T follicular helper cell (primary cell): Measurements from ENCODE around the gene KIF1A.

Experiments used
- DNase-seq: peaks from one replicate; pipeline ENCODE4 v3.0.0-alpha.2; 2020; ENCODE audit warnings: low read depth

Gene KIF1A

DNA sequence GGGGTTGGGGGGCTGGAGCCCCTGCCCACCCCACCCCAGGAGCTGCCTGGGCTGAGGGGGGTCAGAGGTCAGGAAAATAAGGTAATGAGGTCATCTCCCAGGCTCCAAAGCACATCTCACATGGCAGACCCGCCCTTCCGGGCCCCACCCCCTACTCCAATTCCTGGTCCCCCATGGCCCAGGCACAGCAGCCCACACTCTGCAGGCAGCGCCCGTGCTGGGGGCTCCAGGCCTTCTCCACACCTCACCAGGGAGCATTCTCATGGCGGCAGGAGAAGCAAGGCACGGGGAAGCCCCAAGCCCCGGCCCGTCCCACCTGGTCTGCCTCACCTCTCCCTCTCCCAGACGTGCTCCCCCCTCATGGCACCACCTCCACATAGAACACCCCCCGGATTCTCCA, 84.5 kb downstream of the KIF1A start:
- DNase-seq, result no peak

GRCh38 chr2:240734756-240735155, 85.3 kb downstream of the KIF1A start:
- no peak for DNase-seq

DNA sequence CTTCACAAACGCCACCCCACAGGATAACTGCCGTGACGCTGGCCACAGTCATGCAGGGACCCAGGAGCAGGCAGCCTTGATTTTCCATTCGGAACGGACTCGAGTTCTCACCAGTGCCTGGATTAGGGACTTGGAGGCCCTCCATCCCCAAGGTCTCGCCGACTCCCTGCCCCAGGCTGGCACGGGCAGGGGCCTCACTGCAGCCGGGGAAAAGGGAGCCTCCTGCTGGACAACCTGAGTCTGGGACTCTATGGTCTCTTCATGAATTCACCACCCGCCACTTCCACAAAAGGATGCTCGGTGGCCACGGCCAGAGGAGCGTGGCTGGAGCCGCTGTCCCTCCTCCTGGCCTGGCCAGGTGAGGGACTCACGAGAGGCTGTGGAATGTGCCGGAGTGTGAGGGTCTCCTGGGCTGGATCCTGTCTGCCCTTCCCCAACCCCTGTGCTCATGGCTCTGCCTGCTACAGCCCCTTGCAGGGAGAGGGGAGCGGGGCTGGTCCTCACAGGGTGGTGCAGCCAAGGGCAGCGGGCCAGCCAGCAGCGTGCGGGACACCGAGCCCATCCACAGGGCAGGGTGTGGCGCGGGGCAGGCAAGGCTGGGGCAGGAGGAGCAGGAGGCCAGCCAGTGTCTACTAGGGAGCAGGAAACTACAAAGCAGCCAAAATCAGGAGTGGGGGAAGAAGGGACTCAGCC, 86.1 kb downstream of the KIF1A start:
- DNase-seq, result no peak

DNA sequence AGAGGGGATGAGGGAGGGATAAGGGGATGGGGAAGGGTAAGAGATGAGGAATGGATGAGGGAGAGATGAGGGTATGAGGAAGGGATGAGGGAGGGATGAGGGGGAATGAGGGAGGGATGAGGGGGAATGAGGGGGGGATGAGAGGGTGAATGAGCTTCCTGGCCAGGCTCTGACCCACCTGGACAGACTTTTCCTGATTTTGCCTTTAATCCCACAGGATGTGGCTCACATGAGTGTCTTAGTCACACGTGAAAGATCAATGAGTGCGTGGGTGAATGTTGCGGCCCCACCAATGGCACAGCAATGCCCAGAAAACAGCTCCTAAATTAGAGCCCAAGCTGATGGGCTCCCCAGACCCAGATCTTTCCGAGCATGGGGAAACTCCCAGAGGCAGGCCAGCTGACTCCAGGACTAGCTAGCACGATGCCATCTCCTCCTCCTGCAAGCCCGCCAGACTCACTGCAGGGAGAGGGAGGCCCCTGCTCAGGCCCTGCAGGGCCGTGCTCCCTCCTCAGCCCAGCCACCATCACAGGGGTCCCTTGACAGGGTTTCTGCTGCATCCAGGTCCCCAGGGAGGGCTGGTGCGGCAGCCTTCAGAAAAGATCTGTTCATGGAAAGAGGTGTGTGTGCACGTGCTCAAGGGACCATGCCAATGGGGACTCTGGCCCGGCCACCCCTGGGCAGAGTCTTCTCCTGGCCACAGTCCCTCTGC, 87.0 kb downstream of the KIF1A start:
- no peak for DNase-seq

DNA sequence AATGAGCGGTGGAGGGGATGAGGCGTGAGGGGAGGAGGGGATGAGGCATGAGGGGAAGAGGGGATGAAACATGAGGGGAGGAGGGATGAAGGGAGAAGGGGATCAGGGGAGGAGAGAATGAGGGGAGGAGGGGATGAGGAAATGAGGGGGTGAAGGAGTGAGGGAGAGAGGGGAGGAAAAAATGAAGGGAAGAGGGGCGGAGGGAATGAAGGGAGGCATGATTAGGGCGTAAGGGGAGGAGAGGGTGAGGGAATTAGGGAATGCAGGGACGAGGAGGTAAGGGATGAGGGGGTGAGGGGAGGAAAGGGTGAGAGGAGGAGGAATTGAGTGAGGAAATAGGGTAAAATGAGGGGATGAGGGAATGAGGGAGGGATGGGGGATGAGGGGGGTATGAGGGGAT, 87.8 kb downstream of the KIF1A start:
- no peak for DNase-seq

DNA sequence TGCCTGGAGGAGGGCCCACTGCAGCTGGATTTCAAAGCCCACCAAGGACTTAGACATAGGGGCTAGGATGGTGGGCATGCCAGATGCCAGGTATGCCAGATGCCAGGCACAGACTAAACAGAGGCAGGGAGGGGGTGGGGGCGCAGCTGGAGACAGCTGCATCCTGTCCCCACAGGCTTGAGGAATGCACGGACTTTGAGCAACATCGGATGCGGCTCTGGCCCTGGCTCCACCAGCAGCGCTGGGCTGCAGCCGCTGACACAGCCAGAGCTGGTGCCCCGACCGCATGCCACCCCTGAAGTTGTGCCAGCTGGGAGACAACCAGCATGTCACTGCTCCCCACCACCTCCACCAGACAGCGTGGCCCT, 88.9 kb downstream of the KIF1A start:
- DNase-seq, result no peak

DNA sequence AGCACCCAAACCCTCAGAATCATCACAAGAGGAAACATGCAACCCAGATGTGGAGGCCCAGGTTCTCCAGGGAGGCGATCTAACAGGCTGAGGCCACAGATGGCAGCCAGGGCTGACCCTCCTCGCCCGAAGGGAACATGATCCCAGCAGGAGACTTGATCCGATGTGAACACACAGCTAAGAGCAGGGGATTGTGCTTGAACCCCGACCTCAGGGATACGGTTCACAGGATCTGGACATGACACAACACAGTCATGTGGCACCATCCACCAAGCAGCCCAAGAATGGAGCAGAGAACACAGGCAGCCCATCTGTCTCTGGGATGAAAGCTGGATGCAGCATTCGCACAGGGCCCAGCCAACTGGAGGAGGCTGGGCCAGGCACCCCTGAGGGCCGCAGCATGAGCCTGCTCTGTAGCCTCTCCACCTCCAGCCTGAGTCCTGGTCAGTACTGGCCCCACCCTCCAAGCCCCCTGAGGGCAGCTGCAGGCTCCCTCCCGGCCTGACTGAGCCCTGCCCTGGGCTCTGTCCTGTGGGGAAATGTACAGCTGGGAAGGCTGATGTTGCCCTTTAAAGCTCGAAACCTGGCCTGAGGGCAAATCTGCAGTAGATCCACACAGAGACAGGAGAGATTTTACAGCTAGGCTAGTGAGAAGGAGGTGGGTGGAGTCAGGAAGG, 89.4 kb downstream of the KIF1A start:
- no peak for DNase-seq

DNA sequence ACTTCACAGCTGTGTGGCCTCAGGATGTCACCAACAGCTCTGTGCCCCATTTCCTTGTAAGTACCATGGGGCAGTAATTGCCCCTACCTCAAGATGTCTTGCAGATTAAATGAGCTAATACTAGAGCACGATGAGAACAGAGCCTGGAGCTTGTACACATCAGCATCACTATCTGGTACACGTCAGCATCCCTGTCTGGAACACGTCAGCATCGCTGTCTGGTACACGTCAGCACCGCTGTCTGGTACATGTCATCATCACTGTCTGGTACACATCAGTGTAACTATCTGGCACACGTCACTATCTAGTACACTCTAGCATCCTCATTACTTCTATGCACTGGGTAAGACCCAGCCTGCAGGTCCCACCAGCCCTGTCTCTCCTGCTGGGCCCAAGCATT, 91.2 kb downstream of the KIF1A start:
- no peak for DNase-seq

- DNase-seq, result no peak
These were observed 91.7 kb downstream of the KIF1A start for GRCh38 chr2:240728361-240728760.

- DNase-seq, result no peak
These were observed 92.1 kb downstream of the KIF1A start for GRCh38 chr2:240727913-240728312.

DNA sequence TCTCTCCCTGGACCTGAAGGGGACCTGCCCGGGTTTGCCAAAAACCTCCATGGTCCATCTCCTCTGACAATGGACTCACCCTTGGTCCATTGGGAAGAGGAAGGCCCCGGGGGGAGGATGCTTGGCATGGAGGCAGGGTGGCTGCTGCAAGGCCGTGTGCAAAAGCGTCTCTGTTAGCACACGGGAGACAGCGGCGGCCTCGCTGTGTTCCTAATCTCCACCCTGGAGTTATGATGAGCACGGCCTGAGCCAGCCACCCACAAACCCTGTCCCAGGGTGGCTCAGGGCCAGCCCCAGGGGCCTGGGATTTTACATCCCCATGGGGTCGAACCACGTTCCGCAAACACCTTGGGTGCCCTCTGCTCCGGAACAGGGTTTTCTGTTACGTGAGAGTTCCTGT, 92.6 kb downstream of the KIF1A start:
- no peak for DNase-seq

GRCh38 chr2:240726876-240727275, 93.1 kb downstream of the KIF1A start:
- DNase-seq, result no peak

DNA sequence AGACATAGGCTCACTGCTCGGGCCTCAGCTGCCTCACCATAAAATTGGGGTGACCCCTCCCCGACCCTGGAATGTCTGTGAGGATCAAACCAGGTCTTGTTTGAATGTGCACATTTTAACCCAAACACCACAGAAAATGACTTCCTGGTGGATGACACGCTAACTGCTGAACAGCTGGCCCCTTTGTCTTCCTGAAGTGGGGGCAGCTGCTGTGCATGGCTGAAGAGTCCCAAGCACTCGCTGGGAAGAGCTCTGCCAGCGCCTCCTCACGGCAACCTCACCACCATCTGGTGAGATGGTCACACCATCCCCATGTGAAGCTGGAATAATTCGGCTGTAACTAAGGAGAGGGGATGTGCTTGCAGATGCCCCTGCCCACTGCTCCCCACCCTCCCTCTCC, 94.3 kb downstream of the KIF1A start:
- no peak for DNase-seq

DNA sequence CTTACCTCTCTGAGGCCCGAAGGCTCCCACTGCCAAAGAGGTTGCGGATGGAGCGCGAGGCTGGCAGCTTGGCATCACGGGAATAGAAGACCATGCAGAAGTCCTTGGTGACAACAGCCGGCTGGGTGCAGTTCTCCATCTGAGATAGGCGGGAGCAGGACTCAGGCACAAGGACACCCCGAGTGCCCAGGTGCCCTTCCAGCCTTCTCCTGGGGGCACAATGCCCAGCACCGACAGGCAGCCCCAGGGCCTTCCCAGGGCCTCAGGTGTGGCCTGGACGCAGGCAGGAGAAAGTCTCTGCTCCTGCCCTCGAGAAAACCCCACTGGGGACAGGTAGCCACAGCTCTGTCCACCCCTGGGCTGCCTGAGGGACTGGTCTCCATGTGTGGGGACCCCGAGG, 94.8 kb downstream of the KIF1A start:
- no peak for DNase-seq

DNA sequence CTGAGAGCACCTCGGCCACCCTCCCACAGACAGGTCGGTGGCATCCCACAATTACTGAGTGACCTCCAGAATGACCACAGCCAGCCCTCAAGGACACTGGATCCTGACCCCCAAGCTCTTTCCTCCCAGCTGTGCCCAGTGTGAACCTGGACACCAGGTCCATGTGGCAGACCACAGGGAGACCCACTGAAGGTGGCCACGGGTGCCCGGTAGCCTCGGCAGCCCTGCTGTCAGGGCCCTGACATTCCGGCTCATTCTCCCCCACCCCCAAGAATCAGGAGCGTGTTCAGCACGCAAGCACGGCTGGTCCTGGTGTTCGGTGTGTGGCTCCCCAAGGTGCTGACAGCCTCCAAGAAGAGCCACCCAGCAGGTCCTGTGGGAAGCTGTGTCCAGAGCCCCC, 95.6 kb downstream of the KIF1A start:
- no peak for DNase-seq

GRCh38 chr2:240723851-240724250, 96.2 kb downstream of the KIF1A start:
- no peak for DNase-seq

DNA sequence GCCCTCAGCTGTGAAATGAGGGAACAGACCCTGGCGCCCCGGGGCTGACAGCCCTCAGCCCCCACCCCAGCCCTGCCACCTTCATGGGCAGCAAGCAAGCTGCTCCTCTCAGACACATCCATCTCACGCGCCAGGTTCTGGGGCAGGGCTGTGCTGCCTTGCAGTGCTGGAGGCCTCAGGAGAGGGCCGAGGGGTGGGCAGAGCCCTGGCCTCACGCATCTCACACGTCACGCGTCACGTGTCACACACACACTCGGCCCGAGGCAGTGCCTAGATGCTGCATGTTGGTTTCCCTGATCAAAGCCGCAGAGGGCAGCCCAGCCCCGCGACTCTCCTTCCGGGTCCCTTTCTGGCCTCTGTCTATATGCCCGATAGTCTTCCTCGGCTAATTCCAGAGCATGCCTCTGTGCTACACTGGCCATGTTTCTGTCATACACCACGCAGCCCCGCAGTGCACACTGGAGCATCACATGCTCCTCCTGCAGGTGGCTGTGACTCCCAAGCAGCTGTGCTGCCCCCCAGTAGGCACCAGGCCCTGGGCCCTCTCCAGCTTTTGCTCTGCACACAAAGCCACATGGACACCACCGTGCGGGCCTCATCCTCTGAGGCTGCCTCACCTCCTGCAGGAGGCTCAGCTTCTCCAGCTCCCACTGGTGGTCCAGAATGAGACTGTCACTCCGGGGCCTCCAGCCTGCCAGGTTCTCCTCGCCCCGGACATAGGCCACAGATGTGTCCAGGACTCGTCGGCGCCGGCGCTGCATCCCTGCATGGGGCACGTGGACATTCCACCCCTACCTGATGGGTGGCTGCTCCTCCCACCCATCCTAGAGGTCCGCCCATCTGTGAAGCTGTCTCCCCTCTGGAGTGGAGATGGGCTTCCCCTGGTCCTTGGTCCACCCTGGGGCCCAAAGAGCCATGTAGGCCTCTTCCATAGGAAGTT, 97.0 kb downstream of the KIF1A start:
- no peak for DNase-seq

- no peak for DNase-seq
These were observed 97.6 kb downstream of the KIF1A start for GRCh38 chr2:240722376-240722775.

DNA sequence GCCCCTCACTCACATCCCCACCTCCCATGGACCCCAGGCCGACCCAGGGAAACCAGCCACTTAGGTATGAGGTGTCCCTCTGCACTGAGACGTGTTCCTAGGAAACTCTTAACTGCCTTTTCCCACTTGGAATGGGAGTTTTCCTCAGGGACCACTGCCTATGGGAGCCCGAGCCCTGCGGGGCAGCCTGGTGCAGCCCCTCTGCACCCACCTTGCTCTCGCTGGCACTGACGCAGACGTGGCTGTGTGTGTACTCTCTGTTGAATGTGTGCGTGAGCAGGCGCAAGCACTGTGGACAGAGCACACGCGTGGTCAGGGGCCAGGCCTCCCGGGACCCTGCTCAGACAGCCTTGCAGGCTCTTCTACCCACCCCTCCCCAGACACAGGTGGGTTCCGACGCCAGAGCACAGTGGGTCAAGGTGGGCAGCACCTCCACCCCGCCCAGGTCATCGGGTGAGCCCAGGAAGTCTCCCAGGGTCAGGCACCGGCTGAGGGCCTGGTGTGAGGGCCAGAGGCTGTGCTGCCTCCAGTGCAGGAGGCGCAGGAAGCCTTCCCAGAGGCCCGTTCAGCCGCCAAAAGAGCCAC, 98.3 kb downstream of the KIF1A start:
- no peak for DNase-seq

DNA sequence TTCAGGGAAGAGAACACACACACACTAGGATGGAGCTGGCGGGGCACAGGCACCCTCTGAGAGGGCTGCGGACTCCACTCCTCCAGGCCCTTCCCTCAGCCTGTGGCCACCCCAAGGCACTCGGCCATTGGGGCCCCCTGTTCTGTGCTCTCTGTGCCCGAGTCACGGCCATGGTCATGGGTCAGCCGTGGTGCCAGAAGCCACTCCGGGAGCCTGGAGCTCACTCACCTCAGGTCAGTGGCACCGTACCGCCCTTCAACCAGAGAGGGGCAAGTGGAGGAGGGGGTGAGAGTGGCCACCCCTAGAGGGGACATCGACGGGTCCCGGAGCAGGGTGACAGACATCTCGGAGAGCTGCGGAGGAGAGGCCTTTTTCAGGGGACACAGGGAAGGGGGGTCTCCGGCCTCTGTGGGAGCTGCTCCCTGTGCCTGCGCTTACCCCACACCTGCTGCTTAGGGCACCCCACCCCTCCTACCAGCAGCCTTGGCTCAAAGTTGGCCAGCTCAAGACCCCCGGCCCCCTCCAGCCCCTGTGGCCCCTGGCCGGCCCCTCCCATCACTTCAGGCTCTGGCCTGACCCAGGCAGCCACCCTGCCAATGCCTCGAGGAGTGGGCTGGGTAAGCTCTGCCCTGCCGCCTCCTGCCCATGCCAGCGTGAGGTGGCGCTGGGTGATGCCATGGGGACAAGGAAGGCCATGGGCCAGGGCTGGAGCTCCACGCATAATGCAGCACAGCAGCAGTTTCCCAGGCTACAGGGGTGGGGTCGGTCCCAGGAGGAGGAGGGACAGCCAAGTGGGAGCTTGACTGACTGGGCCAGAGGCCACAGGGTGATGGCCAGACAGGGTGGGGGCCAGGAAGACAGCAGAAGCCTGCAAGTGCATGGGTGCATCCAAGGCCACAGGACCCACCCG, 99.1 kb downstream of the KIF1A start:
- DNase-seq, result no peak
